Ovary (tissue), 3 donors: ENCODE data around the gene OR6Y1.

Experiments
- POLR2A ChIP-seq: fragments of 450-650 bp; IDR thresholded peaks from one replicate; pipeline ENCODE4 v1.6.1; 2017; ENCODE audit warnings: antibody characterized with exemption, mild to moderate bottlenecking, moderate library complexity
- TF ChIP-seq, protein P1 (sequence below), 3 donors: fragments of 450-650 bp in 2 of 3; fragments of 200-600 bp in 1 of 3; IDR thresholded peaks; one replicate each; pipeline versions ENCODE4 v1.5.1 to v1.8.0; 2016 to 2022; ENCODE audit warnings: antibody characterized with exemption in 3 of 3, mild to moderate bottlenecking in 1 of 3
- donor health status: DM: no; HTN: no; CAD: no.

DNA sequence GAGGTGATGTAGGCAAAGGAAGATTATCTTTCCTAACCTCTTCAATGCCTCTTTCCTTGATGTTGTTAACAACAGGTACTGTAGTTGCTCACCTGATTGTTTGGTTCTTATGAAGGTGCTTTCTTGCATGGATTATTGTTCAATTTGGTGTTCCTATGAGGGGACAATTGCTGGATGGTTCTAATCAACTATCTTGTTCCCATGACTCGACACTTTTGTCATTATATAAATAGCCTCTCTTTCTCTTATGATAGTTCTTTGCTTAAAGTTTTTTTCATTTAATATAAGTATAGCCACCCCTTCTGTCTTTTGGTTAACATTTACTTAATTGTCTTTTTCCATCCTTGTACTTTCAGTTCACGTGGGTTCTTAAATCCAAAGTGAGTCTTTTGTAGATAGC is 46.7 kb downstream of the OR6Y1 start:
- no peak for TF ChIP-seq POLR2A
- TF ChIP-seq, protein P1, sequence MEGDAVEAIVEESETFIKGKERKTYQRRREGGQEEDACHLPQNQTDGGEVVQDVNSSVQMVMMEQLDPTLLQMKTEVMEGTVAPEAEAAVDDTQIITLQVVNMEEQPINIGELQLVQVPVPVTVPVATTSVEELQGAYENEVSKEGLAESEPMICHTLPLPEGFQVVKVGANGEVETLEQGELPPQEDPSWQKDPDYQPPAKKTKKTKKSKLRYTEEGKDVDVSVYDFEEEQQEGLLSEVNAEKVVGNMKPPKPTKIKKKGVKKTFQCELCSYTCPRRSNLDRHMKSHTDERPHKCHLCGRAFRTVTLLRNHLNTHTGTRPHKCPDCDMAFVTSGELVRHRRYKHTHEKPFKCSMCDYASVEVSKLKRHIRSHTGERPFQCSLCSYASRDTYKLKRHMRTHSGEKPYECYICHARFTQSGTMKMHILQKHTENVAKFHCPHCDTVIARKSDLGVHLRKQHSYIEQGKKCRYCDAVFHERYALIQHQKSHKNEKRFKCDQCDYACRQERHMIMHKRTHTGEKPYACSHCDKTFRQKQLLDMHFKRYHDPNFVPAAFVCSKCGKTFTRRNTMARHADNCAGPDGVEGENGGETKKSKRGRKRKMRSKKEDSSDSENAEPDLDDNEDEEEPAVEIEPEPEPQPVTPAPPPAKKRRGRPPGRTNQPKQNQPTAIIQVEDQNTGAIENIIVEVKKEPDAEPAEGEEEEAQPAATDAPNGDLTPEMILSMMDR (IDR thresholded peaks at IDR 0.05), result no peak
